DMS79 treated with DMSO at 0.1 percent for 48 hours (cell line): ENCODE measurements around the gene SDC3.
A peak's percentile ranks its signal among the peaks of the same experiment; 100 is the strongest.

ENCODE experiments used
- DNase-seq: peaks from one replicate; lab custom pipeline; 2025; lab: John Stamatoyannopoulos, UW

The SDC3 gene

DNA sequence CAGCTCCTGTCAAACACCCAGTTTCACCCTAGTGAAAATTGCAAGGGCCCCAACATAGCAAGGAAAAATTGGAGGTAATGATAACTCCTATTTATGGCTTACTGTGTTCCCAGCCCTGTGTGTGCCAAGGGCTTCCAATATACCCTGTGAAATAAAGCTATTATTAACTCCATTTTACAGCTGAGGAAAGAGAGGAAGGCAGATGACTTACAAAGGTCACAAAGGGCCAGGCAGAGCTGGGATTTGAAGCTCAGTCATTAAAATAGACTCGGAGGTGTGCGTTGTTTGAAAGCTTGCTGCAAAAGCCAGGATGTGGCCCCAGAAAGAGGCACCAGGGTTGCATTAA, 20.2 kb upstream of the SDC3 start:
- no peak for DNase-seq

DNA sequence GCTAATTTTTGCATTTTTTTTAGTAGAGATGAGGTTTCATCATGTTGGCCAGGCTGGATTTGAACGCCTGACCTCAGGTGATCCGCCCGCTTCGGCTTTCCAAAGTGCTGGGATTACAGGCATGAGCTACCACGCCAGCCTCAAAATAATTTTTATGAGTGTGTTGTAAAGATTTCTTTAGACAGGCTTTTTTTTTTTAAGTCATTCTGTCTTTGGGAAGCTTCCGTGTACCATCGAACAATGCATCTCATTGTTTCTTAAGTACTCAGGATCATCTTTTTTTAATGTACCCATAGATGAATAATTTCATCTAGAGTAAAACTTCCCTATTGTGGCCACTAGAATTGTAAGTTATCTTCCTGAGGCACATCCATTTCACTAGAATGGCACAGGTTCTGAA, 19.6 kb upstream of the SDC3 start:
- DNase-seq = no peak

DNA sequence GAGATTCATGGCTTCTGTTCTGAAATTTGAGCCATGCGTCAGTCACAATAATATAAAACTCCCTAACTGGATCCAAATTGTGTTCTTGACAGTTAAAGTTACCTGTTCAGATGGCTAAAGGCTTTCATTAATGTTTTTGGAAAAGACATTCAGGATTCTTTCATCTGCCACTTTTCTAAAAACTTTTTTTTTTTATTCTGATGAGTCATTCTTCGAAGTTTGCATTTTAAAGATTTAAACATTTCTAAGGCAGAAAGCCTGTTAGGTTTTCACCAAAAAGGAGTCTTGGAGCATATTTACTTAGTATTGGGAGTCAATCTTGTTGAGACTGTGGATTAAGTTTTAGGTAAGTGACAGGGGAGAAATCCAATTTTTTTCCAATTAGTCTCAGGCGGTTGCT, 18.9 kb upstream of the SDC3 start:
- DNase-seq = no peak

DNA sequence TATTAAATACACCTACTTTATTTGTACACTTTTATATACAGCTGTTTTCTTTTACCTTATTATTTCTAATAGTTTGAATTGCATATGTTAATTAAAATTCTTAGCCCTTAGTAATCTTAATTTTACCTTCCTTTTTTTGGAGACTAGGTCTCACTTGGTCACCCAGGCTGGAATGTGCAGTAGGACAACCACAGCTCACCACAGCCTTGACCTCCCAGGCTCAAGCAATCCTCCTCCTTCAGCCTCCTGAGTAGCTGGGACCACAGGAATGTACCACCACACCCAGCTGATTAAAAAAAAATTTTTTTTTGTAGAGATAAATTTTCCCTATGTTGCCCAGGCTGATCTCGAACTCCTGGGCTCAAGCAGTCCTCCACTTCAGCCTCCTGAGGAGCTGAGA, 15.0 kb upstream of the SDC3 start:
- no peak for DNase-seq

DNA sequence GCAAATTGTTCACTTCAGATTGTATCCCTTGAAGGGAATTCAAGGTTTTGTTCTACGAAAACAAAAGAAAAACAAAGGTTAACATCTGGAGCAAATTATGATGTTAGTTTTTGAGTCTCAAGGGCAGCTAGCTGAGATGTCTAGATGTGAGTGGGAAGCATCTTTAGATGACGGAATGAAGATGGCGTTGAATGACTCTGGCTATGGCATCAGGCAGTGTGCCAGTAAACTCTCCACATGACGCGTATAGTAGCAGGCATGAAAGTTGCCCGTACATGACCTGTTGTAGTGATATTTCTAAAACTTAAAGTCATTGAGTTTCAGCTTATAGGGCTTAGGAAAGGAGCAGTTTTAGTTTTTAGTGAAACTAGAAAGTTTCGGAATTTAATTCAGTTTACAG, 12.3 kb upstream of the SDC3 start:
- no peak for DNase-seq

DNA sequence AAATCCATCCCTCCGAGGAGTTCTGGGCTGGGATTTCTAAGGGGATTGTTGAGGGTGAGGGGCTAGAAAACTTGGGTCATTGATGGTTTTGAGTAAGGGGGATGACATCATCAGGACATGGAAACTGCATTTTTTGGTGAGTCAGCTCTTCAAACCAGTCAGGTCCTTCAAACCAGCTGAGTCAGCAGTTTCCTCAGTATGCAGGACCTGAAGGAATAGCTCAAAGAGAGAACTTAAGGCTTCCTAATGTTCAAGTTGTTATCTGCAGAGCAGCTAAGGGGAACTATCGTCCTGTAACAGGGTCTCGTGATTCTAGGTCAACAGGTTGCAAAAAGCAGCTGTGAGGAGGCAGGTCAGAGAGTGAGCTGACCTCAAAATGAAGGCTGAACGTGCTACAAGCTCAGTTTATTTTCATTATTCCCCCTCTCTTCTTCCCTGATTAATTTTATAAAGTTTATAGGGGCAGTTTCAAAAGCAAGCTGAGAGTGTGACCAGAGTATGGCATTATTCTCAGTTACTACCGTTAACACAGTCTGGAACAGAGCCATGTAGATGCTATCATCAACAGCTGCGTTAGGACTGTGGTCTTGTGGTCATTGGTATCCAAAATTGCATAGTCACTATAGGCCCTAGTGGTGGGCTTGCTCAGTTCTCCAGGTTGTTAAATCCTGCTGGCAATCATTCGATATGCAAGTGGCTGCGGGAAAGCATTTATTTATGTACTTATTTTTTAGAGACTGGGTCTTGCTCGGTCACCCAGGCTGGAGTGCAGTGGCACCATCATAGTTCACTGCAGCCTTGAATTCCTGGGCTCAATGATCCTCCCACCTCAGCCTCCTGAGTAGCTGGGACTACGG, 10.7 kb upstream of the SDC3 start:
- peak; percentile 47 for DNase-seq

DNA sequence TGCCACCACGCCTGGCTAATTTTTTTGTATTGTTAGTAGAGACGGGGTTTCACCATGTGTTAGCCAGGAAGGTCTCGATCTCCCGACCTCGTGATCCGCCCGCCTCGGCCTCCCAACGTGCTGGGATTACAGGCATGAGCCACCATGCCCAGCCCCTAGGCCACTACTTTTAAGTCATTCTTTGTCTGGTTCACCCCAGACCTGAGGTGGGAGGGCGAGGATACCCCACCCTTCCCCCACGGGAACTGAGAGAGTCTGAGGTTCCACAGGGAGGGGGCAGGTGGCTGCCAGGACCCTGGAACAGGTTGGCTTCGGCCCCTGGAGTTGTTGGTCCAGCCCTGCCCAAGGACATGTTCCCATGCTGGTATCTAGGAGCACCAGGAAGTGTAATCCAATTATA, 7.7 kb upstream of the SDC3 start:
- no peak for DNase-seq

DNA sequence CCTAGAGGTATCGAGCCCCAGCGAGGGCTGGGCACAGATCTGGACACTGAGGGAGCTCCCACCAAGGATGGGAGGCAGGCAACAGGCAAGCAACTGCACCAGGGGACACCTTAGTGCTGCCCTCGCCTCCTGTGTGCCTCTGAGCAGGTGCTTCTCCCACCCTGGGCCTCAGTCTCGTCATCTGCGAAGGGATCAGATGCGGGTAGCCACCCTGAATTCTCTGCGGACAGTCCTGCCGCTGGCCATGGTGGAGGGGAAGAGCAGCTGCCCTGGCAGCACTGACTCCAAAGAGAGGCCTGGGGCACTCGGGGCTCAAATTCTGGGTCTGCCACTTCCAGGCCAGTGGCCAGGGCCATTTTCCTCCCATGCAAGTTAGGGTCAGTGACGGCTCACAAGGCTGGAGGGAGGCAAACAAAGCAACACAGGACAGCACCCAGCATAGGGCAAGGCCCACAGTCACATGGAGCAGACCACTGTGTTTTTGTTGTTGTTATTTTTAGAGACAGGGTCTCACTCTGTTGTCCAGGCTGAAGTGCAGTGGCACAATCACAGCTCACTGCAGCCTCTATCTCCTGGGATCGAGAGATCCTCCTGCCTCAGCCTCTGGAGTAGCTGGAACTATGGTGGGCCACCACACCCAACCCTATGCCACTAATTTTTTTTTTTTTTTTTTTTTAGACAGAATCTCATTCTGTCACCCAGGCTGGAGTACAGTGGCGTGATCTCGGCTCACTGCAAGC, 7.1 kb upstream of the SDC3 start:
- no peak for DNase-seq

DNA sequence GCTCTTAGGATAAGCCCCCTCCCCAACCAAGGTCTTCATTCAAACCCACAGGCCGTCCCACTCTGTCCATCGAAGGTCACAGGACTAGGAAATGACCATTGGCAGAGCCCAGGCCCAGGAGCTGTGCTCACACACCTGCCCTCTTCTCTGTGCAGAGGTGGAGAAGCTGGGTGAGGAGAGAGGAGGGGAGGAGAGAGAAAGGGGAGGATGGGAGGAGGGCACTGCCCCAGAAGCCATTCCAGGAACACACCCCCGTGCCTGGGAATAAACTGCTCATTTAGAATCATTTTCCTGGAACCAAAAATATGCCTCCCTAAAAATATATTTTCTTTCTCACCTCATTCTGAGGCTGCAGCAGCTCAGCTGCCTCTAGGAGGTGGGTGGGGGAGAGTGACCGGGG, 6.4 kb upstream of the SDC3 start:
- DNase-seq = no peak

DNA sequence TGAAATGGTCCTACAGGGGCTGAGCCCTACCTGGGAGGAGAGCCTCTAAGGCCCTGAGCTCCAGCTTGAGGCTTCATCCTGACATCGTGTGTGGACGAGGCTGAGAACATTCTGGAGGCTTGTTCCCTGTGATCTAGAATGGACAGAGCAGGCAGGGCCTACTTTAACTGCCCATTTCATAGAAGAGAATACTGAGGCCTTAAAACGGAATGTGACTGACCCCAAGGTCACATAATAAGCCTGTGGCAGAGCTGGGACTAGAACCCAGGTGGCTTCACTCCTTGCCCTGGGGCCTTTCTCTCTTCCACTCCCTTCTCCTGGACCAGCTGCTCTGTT, 6.0 kb upstream of the SDC3 start:
- DNase-seq = no peak

DNA sequence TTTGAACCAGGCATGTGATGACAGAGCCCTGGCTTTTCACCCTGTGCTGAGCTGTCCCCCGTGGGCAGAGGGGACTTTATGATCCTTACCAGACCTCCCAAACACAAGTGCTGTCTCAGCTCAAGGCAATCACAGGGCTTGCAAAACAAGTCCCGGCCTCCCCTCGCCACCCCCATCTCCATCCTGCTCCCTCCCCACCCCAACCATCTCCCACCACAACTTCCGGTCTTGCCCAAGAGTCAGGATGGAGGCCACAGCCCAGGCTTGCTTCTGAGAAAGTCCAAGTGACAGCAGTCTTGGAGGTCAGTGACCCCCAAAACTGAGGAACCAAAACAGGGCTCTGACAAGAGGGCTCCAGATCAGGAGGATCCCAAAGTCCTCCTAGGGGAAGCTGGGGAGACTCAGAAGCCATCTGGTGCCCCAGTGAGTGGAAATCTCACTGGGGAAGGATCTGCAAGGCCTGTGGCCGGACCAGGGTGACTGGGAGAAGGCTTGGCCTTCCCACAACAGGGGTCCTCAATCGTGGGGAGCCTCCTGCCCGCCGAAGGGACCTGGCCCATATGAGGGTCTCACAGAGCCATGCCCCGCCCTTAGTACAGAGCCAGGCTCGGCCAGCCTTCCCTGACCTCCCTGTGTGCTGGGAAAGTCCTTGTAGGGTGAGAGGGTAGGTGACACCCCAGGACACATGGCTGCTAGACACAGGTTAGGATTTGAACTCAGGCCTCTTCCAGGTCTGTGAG, 4.5 kb upstream of the SDC3 start:
- no peak for DNase-seq

DNA sequence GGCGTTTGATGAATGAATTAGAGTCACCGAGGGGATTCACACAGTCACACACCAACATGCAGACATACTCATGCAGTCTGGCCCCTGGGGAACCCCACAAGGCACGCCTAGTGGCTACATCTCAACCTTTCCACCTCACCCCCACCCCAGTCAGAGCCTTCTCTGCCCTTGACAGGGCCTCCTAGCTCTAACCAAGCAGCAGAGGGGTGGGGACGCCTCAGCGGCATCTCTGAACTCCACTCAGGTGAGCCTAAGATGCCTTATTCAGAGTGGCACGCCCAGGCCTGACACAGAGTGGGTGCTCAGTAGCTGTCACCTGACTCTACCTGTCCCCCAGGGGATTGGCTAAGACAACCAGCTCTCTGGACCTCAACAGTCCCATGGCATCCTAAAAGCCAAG, 3.7 kb upstream of the SDC3 start:
- DNase-seq = no peak

DNA sequence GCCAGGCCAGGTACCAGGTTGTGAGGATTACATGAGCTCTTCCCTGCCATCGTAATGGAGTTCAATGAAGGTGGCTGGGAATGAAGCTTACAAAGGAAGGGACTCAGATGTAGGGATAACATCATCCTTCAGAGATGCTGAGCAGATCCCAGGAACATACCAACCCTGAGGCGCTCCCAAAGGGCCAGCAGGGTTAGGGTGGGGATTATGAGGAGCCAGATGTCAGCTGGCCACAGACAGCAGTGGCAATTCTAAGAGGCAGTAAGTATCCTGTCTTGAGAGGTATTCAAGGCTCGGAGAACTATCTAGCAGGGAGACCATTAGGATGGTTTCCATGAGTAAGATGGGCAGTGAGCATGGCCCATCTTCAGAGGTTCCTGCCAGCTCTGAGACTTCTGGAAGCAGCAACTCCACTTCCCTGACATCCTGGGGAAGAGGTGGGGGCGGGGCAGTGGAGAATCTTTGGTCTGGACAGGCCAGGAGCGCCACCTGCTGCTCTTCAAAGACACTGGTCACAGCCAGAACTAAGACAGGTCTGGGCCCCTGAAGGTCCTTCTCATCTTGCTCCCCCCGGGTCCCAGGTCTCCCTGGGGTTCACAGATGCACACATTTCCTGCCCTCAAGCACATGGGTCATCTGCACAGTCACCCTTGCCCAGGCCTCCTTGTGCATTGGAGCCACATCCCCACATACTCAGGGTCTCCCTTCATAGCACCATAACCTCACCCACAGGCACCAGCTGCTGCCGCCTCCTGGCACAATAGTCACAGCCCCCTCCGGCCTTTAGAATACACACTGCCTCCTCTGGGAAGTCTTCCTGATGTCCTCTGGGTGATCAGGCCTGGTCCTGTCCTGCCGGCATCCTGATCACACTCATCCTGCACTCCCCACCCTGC, 2.7 kb upstream of the SDC3 start:
- DNase-seq = peak; percentile 78

DNA sequence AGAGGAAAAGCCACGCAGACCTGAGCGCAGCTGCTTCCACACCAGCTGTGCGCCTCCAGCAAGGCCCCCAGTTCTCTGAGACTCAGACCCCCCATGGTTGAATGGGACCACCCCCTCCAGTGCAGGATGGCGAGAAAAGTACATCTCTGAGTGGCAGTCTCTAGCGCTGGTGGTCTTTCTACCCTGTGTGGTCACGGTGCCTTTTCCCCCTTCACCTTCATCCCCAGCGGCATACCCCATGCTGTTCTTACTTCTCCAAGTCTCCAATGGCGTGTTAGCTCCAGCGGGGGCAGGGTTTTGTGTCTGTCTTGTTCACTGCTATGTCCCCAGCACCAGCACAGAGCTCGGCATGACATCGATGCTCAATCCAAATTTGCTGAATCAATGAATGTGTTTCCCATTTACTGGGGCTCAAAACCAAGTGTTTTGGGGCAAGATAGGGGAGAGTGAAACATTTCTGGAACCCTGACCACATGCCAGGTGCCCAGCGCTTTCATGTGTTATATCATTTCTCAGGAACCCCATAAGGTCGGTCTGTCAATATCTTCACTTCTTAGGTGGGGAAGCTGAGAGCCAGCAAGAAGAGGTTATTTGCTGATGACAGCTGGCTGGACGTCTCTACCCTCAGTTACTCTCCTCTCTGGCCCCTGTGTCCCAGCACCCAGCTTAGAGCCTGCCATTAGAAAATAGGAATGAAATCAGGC, 959 bp upstream of the SDC3 start:
- no peak for DNase-seq

DNA sequence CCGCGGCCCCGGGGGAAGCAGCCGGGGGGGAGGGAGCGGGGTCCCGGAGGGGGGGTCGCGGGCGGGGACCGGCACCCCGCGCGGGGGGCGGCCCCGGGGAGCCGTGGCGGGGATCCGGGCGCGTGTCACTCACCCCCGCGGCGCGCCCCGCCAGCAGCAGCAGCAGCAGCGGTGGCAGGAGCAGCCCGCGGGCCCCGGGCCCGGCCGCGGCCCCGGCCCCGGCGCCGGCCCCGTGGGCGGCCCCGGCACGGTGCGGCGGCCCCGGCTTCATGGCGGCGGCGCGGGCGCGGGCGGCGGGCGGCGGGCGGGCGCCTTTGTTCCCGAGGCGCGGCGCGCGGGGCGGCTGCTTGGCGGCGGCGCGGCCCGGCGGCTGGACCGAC, 252 bp downstream of the SDC3 start:
- no peak for DNase-seq

DNA sequence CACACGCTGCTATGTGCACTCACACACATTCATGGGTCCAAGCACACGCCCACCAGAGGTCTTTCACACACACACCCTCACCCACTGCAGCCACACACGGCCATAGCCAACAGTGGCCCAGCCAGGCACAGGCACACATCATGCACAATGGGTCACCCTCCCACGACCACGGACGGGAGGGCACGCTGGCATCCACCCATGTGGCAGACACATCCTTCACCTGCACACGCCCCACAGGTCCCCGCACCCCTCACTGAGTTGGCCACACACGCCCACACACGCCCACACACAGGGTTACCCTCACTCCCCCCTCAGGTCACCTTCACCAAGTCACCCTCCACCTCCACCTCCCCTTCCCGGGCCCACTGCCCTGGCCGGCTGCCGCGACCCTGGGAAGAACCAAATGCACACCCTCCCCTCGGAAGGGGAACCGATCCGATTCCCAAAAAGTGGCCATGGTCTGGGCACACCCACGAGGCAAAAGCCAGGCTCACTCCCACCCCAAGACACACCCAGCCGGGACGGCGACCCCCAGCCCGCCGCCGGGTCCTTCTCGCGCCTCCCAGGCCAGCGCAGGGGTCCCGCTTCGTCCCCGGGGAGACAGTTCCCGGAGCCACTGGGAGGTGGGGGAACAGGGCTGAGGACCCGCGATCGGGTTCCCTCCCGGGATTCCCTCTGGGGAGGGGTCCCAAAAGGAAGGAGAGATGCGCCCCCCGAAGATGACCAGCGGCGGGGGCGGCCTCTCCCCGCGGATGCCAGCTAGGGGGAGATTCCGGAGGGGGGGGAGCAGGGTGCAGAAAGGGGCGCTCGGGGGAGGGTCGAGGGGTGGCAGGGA, 860 bp downstream of the SDC3 start:
- no peak for DNase-seq

DNA sequence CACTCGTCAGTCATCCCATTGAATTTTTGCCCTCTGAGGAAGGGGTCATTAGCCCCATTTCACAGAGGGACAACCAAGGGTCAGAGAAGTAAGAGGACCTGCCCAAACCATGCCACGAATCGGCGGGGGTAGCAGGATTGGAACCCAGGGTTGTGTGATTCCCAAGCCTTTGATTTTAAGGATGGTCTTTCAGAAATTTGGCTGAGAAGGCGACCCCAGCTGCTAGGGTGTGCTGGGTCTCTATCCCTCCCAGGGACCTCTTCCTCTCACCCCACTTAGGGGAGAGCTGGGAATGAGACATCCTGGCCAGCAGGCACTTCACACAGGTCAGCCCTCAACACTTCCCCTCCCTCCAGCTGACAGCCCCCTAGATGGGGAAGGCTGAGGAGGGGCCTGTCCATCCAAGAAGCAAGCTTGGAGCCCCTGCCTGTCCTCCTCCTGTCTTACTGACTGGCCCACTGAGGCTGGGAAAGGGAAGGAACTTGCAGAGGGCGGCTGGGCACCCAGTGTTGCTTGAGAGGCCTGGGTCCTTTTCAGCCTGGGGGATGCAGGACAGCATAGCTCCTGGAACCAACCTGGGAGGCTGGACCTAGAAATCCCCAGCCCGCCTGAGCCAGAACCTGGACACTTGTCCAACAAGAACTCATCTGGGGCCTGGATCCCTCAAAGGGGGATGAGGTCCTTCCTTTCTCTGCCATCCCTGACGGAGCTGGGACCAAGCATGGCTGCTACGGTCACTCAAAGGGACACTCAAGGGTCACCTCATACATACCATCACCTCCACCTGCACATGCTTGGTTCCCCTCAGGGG, 1.7 kb downstream of the SDC3 start:
- DNase-seq = no peak

DNA sequence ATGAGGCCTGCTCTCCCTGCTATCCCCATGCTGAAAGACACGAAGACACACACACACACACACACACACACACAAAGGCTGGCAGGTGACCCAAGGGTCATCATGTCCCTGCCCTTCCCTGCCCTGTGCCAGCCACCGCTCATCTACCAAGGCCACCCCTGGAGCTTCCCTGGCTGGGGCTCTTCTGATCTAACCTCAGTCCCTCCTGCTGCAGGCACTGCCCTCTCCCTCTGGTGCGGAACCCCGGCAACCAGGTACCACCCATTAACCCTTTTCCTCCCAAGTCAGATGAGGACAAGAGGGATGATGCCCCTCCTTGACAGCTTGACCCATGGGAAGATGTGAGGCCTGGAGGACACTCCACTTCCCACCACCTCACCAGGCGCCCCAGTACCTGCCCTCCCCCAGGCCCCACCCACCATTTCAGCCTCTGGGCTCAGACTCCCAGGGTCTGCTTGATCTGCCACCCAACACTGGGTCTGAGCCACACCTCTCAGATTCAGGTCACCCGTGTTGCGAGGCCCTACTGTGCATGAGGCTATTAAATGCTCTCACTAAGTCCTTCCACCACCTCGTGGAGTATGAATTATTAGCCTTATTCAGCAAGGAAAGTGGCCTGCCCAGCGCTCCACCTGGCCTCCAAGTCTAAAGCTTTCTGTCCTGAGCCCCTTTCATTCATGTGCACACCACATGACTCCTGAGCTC, 2.5 kb downstream of the SDC3 start:
- no peak for DNase-seq

DNA sequence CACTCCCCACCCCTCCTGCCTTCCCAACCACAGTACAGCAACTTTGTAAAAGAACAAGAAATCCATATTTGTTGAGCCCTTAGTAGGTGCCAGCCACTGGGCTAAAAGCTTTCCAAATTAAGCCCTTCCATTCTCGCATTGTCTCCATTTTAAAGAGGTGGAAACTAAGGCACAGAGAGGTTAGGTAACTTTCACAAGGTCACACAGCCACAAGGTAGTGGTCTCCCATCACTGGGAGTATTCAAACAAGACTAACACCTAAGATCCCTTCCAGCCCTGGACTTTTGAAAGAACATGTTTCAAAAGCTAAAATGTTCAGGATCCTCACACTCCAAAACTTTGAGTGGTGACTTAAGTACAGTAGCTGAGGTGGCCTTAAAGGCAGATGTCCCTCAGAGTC, 3.2 kb downstream of the SDC3 start:
- no peak for DNase-seq
